Inflammatory macrophage treated with lipopolysaccharide for 4 hours (primary cell): ENCODE measurements around the gene SPATA3.
"Not testable (repeated sequence)": the region's sequence is repeated elsewhere in the genome, so short reads cannot be mapped to it uniquely, and the experiment has no call there.

Experiments
- DNase-seq: peaks from one replicate; pipeline ENCODE4 v3.0.0-alpha.2; 2020

Gene SPATA3

DNA sequence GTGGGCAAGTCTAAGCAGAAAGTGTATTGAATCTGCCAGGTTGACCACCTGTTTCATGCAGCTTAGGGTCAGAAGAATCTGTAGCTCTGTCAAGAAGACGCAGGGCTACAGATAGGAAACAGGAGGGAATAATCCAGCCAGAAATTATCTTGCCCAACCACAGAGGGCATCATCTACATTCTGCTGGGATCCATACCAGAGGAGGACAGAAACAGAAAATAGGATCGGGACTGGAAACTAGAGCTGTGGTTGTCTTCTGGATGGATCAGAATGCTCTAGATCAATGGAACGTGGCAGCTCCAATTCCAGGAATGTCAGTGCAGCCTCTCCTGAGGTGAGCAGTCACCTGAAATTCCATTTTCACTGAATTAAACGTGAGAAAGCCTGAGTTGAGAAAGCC, 3.6 kb downstream of the SPATA3 start:
- no peak for DNase-seq

DNA sequence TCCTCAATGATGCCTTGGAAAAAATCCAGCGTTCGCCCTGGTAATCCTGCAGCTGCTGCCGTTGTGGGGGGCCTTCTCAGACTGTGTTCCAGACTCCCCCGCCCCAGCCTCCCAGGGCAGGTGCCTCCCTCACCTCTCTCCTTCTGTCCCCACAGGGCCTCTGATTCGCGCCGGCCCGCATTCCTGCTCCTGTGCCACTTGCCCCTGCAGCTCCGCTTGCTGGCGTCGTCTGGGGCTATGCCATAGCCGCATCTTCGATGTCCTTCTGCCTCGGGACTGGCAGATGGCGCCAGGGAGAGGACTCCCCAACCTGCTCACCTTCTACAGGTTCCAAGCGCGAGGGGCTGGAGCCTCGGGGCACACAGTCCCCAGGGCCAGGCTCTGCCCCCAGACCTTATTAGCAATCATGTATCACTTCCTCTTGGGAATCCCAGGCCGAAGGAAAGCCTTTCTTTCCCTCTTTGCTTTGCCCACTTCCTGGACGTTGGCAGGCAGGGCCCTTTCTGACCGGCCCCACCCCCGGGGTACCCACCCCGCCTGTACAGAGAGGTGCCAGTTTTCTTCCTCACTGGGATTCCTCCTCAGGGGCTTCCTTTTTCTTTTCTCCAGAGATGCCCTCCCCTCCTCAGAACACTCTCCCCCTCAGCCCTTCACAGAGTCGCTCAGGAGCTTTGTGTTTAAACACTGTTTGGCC, 4.4 kb downstream of the SPATA3 start:
- DNase-seq: no peak

DNA sequence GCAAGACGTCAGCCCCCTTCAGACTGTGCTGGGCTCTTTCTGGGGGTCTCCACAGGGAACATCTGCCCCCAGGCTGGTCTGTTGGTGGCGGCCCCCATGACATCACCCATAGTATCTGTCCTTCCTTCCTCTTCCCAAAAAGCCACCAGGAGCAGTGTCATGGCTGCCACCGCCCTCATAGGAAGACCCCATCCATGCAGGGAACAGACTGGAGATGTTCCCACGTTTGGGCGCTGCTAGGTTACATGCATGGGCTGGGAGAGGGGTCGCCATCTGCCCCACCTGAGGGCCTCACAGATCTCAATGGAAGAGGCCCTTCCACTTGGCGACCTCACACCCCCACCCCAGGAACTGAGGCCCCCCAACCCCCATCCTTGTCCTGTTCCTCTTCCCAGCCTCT, 5.1 kb downstream of the SPATA3 start:
- no peak for DNase-seq

DNA sequence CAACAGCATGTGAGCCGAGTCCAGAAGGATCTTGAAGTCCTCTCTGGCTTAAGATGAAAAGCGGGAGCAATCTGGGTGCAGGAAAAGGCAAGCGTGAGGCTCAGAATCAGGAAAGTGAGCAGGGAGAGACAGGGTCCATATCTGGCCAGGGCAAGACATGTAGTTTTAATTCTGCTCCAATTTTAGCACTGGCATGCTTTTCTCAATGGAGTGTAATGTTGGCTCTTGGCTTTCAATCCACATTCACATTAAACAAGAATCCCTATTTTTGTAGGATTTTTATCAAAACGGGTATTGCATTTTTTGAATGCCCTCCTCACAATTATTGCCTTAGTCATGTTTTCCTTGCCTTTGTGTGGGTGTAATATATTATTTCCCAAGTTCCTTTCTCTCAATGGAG, 6.0 kb downstream of the SPATA3 start:
- no peak for DNase-seq

DNA sequence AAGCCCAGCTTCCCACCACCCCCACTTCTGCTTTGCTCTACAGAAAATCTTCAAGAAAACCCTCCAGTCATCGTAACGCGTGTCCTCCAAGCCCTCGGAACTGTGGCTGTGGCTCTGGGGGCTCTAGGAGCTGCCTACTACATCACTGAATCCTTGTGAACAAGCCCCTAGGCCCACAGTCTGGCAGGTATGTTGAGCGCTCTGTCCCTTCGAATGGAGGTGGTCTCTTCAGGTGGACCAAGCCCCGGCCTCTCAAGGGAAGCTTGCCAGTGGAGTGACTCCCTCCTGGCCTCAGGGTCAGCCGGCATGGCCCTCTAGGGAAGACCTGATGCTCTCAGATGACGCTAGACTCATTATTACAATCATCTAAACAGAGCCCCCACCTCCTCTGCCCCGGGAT, 6.7 kb downstream of the SPATA3 start:
- DNase-seq: no peak

DNA sequence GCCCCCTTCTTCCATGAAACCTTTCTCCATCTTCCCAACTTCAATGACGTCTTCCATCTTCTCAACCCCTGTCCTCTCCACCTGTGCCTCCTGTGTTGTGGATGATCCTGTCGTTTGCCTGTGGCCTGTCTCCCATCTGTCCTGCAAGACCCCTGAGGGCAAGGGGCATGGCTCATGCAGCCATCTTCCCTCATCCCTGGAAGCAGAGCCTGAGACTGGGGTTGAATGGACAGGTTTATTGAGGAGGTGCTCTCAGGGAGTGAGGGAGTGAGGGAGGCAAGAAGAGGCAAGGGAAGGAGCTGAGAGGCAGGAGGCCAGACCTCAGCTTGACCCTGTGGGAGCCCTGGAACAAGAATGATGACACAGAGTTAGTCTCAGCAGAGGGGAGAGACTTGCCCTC, 7.3 kb downstream of the SPATA3 start:
- no peak for DNase-seq

DNA sequence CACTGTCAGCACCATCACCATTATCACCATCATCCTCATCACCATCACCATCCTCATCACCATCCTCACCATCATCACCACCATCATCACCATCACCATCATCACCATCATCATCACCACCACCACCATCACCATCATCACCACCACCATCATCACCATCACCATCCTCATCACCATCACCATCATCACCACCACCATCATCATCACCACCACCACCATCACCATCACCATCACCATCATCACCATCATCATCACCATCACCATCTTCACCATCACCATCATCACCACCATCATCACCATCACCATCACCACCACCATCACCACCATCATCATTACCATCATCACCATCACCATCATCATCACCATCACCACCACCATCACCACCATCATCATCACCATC, 9.0 kb downstream of the SPATA3 start:
- DNase-seq: not testable (repeated sequence)

DNA sequence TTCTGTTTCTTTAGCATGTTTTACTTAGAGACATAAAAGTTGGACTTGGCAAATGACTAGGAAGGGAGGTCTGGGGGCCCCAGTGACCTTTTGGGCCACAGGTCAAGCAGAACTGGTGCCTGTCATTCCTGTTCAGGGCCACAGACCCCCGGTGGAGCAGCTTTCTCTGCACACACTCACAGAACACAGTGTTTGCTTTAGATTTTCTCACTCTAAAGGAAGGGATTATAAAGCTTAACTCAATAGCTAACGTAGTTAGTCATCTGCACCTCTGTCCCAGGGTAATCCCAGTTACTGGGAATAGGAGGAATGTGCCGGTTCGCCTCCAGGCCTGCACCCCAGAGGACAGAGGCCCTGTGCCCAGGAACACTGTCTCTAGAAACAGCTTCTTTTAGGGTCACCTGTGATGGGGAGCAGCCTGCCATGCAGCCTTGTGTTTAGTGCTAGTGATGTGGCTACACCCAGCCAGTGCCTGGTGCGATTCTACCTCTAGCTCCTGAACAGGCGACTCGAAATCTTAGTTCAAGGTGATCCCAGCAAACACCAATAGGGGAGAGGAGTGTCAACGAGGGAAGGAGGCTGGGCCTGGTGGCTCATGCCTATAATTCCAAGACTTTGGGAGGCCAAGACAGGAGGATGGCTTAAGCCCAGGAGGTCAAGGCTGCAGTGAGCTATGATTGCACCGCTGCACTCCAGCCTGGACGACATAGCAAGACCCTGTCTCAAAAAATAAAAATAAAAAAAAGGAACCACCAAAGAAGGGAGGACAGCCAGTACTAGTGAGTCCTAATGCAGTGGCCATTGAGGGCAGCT, 11.6 kb downstream of the SPATA3 start:
- no peak for DNase-seq

DNA sequence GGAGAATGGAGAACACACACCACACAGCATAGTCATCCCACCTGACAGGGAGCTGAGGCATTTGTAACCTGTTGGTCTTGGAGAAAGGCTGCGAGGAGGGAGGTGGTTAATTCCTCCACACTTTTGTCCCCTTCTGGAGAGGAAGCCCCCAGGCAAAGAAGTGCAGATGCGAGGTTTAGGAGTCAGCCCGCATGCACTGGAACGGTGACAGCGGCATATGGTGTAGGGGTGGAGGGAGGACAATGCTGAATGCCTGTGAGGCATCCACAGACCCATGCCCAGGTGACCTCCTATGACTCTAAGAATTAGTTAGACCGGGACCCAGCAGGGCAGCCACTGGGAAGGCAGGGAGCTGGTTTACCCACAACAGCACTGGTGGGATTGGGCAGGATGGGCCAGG, 12.2 kb downstream of the SPATA3 start:
- no peak for DNase-seq

DNA sequence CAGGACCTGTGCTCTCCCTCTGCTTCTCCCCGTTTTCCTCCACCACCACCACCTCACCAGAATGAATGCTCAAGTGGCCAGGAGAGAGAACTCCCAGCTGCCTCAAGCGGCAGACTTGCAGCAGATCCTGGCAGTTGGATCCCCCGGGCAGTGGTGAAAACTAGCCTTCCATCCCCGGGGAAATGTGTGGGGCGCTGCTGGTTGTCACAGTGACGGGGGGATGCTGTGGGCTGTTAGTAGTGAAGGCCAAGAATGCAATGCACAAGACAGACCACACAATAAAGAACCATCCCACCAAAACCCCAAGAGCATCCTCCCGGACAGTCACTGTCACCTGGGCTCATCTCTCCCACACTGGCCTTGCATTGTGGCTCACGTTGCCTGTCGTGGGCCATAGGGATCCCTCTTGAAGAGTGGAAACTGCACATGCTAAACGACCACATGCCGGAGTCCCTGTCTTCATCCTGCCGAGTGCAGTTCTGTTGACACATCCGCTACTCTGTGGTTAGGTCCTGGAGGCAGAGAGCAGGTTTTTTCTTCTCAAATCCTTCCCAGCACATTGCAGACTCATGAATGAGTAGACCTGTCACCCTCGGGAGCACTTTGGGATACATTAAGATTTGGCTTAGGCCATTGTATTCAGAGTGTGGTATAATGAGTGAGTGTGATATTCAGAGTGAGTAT, 13.5 kb downstream of the SPATA3 start:
- no peak for DNase-seq

DNA sequence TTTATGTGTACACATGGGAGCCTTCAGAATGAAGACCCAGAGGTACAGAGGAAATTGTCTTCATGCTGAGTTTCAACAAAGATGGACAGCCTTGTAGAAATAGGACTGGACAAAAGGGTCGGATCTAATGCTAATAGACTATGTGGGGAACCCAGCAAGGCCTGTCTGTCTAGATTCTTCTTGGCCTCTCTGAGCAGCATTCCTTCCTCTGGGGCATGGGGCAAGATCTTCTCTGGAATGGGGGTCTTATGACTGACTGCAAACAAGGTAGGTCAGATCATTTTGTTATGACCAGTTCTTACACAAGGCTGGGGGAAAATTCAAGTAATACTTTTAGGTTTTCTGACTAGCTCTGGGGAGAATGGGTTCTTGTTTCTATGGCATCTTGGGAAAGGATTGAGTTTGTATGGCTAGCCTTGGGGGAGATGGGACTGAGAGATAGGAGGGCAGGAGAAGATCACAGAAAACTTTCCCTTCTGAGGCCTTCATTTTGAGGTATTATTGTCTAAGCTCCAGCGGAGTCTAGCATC, 14.3 kb downstream of the SPATA3 start:
- no peak for DNase-seq

DNA sequence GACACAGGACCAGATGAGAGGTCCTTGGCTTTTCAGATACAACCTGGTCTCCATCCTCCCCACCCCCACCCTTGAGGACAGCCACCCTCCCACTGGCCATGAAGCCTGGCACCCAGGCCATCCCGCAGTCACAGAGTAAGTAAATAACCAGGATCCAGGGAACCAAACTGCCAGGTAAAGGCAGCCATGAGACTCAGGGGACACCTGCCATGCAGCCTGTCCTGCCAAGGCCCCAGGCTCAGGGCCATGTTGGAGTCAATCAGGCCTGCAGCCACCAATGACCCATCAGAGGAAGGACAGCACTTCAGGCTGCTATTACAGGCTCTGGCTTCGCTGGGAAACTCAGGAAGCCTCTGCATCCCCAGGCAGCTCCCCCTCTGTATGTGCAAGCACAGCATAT, 15.6 kb downstream of the SPATA3 start:
- DNase-seq: no peak

DNA sequence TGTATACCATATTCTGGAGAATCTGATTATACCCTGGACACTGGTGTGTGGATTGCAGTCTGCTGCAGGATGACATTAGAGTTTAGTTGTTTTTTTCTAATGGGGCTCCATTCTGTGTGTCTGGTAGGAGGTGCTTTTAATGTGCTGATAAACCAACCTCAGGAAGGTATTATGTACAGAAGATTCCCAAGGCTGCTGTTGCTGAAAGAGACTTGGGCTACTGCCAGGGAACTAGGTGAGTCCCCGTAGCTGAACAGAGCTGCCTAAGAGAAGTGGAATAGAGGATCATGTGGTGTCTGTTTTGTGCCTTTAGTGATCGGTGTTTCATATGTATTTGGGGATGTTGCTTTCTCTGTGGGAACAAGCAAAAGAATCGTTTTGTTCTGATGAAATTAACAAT, 16.5 kb downstream of the SPATA3 start:
- DNase-seq: no peak

DNA sequence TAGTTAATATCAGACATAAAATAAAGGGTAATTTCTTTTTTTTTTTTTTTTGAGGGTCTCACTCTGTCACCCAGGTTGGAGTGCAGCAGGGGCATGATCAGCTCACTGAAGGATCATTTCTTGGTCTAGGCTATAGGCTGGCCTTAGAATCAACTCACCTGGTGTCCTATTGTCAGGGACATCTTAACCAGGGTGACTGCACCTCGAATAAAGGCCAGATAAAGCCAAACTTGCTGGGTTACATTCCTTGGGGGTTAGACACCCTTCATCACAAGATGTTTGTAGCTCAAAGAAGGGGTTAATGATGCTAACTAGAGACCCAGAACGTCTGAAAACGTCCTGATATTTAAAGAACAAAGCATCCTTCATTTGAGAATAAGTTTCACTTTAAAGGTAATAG, 17.9 kb downstream of the SPATA3 start:
- DNase-seq: no peak

DNA sequence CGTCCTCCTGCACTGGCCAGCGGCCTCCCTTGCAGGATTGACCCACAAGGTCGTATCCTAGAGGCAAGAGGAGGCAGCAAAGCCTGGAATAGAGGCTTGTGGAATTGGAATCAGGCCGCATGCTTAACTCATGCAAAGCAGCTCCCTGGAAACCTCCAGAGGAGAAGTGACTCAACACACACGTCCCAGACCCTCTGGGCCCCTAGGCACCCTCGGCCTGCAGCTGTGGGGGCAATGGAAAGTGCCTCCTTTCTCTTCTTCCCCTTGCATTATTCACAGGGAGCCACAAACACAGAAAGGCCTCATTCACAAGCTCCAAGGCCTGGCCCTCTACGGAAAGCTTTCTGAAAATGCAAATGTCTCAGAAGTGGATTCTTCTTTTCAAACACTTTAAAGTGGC, 19.6 kb downstream of the SPATA3 start:
- DNase-seq: no peak

DNA sequence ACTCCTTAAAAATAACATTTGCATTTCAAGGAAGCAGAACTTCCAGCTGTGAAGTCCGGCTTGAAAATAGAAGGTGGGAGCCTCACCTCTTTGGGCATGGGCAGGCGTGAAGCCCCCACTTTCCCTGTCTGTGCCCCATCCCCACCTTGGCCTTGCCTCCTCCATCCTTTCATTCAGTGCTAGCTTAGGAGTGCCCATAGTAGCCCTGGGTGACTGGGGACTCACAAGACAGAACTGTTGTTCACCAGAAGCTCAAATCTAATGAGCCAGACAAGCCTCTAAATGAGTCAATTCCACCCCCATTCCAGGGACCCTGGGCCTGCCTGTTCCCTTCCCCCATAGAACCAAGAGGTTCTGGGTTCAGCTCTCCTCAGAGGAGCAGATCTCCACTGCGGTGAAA, 20.0 kb downstream of the SPATA3 start:
- no peak for DNase-seq

DNA sequence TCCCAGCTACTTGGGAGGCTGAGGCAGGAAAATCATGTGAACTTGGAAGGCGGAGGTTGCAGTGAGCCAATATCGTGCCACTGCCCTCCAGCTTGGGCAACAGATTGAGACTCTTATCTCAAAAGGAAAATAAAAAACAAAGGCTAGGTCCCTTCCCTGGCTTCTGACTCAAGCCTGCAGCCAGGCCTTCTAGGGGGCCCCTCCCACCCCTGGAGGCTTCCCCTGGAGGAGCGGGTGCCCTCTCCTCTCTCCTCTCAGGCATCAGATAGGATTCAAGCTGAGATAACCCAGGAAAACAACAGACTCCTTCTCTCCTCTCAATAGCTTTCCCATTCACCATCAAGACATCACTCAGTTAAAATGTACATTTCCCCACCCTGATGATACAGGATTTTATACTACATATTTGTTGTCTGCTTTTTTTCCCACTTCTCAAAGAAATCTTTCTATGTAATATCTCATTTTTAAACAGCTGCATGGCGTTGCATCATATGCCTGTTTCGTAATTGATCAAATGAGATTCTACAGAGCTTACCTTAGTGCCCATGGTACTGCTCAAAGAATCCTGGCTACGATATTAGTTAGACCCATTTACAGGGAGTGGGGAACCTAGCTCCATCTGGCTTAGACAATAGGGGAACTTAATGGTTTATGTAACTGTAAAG, 20.8 kb downstream of the SPATA3 start:
- peak; percentile 6 for DNase-seq

DNA sequence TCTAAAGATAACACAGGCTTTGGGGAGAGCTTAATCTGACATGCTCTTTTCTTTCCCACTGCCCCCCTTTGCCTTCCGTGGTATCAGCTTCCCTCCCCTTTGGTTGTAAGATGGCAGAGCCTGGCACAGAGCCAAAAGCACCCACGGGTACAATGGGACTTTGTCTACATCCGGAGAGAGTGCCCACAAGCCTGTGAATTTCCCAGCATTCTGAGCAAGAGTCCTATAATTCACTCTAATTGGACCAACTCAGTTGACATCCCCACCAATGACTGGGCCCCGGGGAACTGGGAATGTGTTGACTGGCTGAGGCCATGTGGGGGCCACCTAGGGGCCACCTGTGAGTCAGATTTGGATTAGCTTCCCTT, 21.3 kb downstream of the SPATA3 start:
- no peak for DNase-seq

DNA sequence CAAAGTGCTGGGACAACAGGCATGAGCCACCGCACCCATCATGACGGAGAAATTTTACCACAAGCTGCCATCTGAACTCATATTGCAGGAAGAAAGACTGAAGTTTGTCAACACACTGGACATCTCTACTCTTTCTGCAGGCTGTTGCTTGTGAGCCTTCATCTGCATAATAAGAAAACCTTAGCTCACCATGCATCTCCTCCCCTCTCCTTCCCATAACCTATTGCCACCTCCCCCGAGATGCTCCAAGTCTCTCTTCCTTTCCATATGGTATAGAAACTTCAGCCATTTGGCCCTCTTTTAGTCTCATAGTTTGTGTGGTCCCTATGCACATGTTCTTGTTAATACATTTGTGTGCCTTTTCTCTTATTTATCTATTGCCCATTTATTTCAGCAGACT, 22.3 kb downstream of the SPATA3 start:
- DNase-seq: no peak

DNA sequence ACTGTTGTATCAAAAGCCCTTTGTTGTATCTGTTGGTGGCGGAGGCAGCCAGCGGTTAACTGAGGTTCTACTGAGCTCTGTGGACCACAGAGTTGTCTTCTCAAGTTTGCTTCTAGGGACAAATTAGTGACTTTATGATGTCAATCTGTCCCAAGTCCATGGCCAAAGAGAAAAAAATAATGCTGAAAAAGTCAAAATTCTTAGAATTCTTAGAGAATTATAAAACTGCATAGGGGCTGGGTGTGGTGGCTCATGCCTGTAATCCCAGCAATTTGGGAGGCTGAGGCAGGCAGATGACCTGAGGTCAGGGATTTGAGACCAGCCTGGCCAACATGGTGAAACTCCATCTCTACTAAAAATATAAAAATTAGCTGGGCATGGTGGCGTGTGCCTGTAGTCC, 29.1 kb downstream of the SPATA3 start:
- DNase-seq: not testable (repeated sequence)

DNA sequence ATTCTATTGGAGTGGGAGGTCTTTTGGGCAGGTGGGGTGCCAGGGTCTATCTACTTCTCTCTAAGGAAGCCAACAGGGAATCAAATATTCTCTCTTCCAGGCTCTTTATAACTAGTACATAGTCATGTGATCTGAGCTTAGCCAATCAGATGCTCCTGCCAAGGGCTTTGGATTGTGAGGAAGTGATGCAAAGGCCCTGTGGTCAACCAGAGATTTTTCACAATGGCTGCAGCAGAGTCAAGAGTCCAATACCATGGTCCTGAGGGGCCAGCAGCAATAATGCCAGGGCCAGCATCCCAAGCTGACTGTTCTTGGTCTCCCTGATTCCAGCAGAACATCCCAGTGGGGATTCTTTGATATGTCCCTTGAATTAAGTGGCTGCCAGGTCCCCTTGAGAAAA, 33.0 kb downstream of the SPATA3 start:
- DNase-seq: peak; percentile 9

DNA sequence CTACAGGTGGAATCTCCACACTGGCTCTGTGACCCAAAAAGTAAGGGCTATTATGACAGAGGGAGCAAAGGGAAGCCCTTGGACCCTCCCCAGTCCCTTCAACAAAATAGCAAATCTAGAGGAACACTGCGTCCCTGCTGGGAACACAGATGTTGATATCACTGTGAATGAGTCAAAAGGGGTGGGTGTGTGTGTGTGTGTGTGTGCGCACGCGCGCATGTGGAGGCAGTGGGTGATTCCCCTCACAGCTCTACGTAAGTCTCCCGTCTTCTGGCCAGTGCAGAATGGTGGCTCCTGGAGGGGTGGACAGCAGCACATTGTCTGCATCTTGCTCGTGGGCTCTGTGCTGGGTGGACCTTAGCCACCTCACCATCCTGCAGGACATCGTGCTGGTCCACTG, 33.6 kb downstream of the SPATA3 start:
- DNase-seq: no peak

DNA sequence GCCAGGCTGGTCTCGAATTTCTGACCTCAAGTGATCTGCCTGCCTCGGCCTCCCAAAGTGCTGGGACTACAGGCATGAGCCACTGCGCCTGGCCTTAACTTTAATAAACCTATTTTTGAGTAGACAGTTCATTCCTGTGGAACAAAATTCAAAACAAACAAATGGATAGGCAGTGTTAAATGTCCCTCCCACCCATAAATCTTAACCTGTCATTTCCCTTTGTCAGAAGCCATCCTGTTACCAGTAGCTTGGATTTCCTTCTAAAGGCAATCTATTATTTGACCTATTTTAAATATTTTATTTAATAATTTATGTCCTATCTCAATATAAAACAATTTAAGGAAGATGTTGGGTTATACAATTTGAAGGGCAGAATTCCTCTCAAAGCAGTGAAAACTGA, 34.8 kb downstream of the SPATA3 start:
- DNase-seq: no peak
